ENCODE measurements around the gene KRTAP10-8. TPM values are rescaled to one million over a fixed set of nuclear protein-coding genes. Genes with fewer than 3 reads are reported as not detected.
"Not testable (repeated sequence)": the region's sequence is repeated elsewhere in the genome, so short reads cannot be mapped to it uniquely, and the experiment has no call there.

Gene KRTAP10-8
- total RNA-seq, 8 experiments from 2014 or later, result 0.41 to 0.67 (median 0.44) TPM; not detected in 4

GRCh38 chr21:44610157-44610843 lies 1.6 kb upstream of the KRTAP10-8 start:
- H3K4me3 ChIP-seq; H3K27ac ChIP-seq; in situ Hi-C loops (cut with MboI; ENCODE audit: low pct_unique_long_range_greater_than_20kb in 2 of 9, low sequenced_read_pairs in 9 of 9, unreplicated experiment in 9 of 9); H3K4me1 ChIP-seq (replicated peaks in 1 of 2); ATAC-seq (replicated peaks in 6 of 8): not testable (repeated sequence)
- 0 to 97% (median 61%) methylated on average over 1 to 4 of the region's 7 CpGs; no CpG with 5 or more reads in 3 of the 10 experiments for WGBS, 10 experiments

DNA sequence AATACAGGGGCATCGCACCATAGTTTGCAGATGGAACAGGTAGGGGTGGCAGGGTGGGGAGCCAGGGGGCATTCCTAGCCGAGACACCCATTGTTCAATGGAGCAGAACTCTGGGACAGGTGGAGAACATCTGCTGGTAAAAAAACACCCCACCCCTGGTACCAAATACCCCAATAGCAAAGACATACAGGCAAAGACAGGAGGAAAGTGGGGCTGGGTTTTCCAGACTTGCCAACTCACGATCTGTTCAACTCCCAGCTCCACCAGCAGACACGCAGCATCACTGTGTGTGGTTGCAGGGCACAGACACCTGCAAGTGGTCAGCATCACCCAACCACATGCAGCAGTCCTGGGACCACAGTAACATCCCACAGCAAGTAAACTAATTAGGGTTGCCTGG lies 328 bp upstream of the KRTAP10-8 start:
- Histone ChIP-seq H3K4me1 (replicated peaks in 1 of 2) (no peaks in the 10 kb centered on the region), H3K4me3 (no peak overlapping the region), H3K27ac (no peak overlapping the region)
- in situ Hi-C loops (cut with MboI; ENCODE audit: low pct_unique_long_range_greater_than_20kb in 2 of 9, low sequenced_read_pairs in 9 of 9, unreplicated experiment in 9 of 9), result no loop called here
- no peak for ATAC-seq (replicated peaks in 6 of 8)
- 20 to 100% (median 79%) methylated on average over 1 to 3 of the region's 4 CpGs; no CpG with 5 or more reads in 4 of the 10 experiments for WGBS, 10 experiments

DNA sequence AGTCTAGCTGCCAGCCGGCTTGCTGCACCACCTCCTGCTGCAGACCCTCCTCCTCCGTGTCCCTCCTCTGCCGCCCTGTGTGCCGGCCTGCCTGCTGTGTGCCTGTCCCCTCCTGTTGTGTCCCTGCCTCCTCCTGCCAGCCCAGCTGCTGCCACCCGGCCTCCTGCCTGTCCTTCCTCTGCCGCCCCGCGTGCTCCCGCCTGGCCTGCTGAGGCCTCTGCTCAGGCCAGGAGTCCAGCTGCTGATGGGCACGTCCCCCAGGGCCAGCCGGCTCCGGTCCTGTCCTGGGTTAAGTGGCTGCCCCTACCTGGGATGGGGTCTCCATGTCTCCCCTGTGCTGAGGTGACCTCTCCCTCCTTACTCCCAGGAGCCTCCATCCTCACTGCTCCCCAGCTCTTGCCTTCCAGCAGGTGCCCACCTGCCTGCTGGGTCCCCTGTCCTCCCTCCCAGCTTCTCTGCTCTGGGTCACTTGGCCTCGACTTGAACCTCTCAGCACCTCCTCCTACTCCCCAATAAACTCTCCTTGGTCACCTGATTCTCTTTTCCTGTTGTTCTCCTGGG lies 870 bp downstream of the KRTAP10-8 start:
- no peak overlapping the region for H3K4me3 ChIP-seq
- H3K4me1 ChIP-seq (replicated peaks in 1 of 2), result no peaks in the 10 kb centered on the region
- ATAC-seq (replicated peaks in 6 of 8), result no peak
- no peak overlapping the region for H3K27ac ChIP-seq
- 30 to 90% (median 89%) methylated on average over 2 to 5 of the region's 13 CpGs; no CpG with 5 or more reads in 7 of the 10 experiments for WGBS, 10 experiments
- in situ Hi-C loops (cut with MboI; ENCODE audit: low pct_unique_long_range_greater_than_20kb in 2 of 9, low sequenced_read_pairs in 9 of 9, unreplicated experiment in 9 of 9), result no loop called here

DNA sequence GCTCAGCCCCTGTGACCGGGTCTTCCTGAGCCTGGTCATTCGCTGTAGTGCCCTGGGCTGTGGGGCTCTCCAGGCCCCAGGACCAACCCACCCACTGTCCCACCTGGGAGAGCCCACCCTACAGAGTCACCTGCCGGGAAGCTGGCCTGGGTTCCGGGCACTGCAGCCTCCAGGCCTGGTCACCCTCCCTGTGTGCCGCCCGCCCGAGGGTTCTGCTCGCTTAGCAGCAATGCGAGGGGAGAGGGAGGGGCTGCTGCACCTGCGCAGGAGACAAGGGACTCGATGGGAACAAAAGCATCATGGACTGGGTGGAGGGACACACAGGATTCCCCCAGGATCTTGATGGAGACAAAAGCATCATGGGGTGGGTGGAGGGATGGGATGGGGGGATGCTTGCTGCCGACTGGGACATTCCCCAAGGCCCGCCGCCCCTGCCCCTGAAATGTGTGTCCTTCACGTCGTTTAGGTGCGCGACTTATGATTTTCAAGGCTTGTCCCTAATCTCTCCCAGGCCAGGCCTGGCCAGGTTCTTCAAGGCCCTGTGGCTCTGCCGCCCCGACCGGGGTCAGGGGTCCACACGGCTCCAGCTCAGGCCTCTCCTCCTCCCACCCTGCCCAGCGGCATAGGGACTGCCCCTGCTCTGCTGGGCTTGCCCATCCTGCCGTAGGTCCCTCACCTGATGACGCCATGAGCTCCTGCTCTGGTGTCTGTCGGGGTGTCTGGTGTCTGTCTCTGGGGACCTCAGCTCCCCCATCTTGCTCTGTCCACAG lies 1.7 kb downstream of the KRTAP10-8 start:
- ATAC-seq (replicated peaks in 6 of 8), result no peak
- Histone ChIP-seq H3K4me1 (replicated peaks in 1 of 2) (no peaks in the 10 kb centered on the region), H3K4me3 (no peak overlapping the region), H3K27ac (no peak overlapping the region)
- in situ Hi-C loops (cut with MboI; ENCODE audit: low pct_unique_long_range_greater_than_20kb in 2 of 9, low sequenced_read_pairs in 9 of 9, unreplicated experiment in 9 of 9), result no loop called here
- 83 to 97% methylated on average over 2 to 11 of the region's 26 CpGs; no CpG with 5 or more reads in 8 of the 10 experiments for WGBS, 10 experiments

- in situ Hi-C loops (cut with MboI; ENCODE audit: low pct_unique_long_range_greater_than_20kb in 2 of 9, low sequenced_read_pairs in 9 of 9, unreplicated experiment in 9 of 9), result no loop called here
- Histone ChIP-seq H3K4me3 (no peak overlapping the region), H3K4me1 (replicated peaks in 1 of 2) (no peaks in the 10 kb centered on the region), H3K27ac (no peak overlapping the region)
- WGBS, 10 experiments, result 17 to 93% (median 40%) methylated on average over 1 to 3 of the region's 20 CpGs; no CpG with 5 or more reads in 7 of the 10 experiments
- ATAC-seq (replicated peaks in 6 of 8), result no peak
Measured at GRCh38 chr21:44614161-44614631, 2.3 kb downstream of the KRTAP10-8 start.

- Histone ChIP-seq H3K4me3 (no peak overlapping the region), H3K27ac (no peak overlapping the region), H3K4me1 (replicated peaks in 1 of 2) (no peaks in the 10 kb centered on the region)
- in situ Hi-C loops (cut with MboI; ENCODE audit: low pct_unique_long_range_greater_than_20kb in 2 of 9, low sequenced_read_pairs in 9 of 9, unreplicated experiment in 9 of 9), result no loop called here
- 50 to 100% (median 94%) methylated on average over 1 to 15 of the region's 28 CpGs; no CpG with 5 or more reads in 3 of the 10 experiments for WGBS, 10 experiments
- no peak for ATAC-seq (replicated peaks in 6 of 8)
Measured at GRCh38 chr21:44614961-44615391, 3.1 kb downstream of the KRTAP10-8 start.

DNA sequence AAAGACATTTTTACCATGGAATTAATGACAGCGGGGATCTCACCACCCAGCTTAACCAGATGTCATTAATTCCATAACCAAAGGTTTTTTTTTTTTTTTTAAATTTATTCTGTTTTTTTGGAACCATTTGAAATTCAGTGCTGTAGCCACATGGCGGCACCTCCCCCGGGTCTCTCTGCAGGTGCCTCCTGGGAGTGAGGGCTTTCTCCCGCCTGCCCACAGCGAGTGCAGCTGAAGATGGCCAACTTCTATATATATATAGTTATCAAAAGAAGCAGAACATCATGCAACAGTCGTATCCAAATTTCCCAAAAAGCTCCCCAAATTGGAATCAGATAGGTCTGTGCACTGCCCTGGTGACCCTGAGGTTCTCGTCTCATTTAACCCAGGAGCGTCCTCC lies 3.6 kb downstream of the KRTAP10-8 start:
- Histone ChIP-seq H3K4me3 (no peak overlapping the region), H3K27ac (no peak overlapping the region), H3K4me1 (replicated peaks in 1 of 2) (no peaks in the 10 kb centered on the region)
- no peak for ATAC-seq (replicated peaks in 6 of 8)
- 14 to 100% (median 64%) methylated on average over 2 to 8 of the region's 8 CpGs; no CpG with 5 or more reads in 1 of the 10 experiments for WGBS, 10 experiments
- in situ Hi-C loops (cut with MboI; ENCODE audit: low pct_unique_long_range_greater_than_20kb in 2 of 9, low sequenced_read_pairs in 9 of 9, unreplicated experiment in 9 of 9), result no loop called here

GRCh38 chr21:44615911-44616590 lies 4.2 kb downstream of the KRTAP10-8 start:
- ATAC-seq (replicated peaks in 6 of 8), result no peak
- Histone ChIP-seq H3K27ac (no peak overlapping the region), H3K4me3 (no peak overlapping the region), H3K4me1 (replicated peaks in 1 of 2) (no peaks in the 10 kb centered on the region)
- in situ Hi-C loops (cut with MboI; ENCODE audit: low pct_unique_long_range_greater_than_20kb in 2 of 9, low sequenced_read_pairs in 9 of 9, unreplicated experiment in 9 of 9), result no loop called here
- 17 to 100% (median 56%) methylated on average over 1 to 9 of the region's 17 CpGs; no CpG with 5 or more reads in 4 of the 10 experiments for WGBS, 10 experiments

DNA sequence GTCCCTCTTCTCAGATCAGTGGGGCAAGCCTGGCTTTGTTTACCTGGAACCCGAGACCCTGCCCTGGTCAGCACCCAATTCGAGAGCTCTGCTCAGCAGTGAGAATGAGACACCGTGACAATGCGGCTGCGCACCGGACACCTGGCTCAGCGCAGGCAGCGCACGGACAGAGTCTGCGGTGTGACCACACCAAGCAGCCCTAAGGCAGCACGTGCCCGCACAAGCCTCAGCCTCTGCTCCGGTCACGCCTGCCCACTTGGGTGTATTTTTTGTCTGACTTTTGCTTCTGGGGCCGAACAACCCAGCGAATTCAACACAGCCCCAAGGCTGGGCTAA lies 4.7 kb downstream of the KRTAP10-8 start:
- WGBS, 10 experiments, result 48 to 90% (median 74%) methylated on average over 2 to 10 of the region's 16 CpGs; no CpG with 5 or more reads in 2 of the 10 experiments
- H3K27ac ChIP-seq, result no peak overlapping the region
- in situ Hi-C loops (cut with MboI; ENCODE audit: low pct_unique_long_range_greater_than_20kb in 2 of 9, low sequenced_read_pairs in 9 of 9, unreplicated experiment in 9 of 9), result no loop called here
- no peak for ATAC-seq (replicated peaks in 6 of 8)
- H3K4me3 ChIP-seq, result no peak overlapping the region
- no peaks in the 10 kb centered on the region for H3K4me1 ChIP-seq (replicated peaks in 1 of 2)

GRCh38 chr21:44617071-44617501 lies 5.2 kb downstream of the KRTAP10-8 start:
- Histone ChIP-seq H3K4me3 (no peak overlapping the region), H3K27ac (no peak overlapping the region), H3K4me1 (replicated peaks in 1 of 2) (no peaks in the 10 kb centered on the region)
- ATAC-seq (replicated peaks in 6 of 8), result no peak
- in situ Hi-C loops (cut with MboI; ENCODE audit: low pct_unique_long_range_greater_than_20kb in 2 of 9, low sequenced_read_pairs in 9 of 9, unreplicated experiment in 9 of 9), result no loop called here
- WGBS, 10 experiments, result 0 to 62% (median 37%) methylated on average over 2 to 6 of the region's 8 CpGs; no CpG with 5 or more reads in 6 of the 10 experiments

DNA sequence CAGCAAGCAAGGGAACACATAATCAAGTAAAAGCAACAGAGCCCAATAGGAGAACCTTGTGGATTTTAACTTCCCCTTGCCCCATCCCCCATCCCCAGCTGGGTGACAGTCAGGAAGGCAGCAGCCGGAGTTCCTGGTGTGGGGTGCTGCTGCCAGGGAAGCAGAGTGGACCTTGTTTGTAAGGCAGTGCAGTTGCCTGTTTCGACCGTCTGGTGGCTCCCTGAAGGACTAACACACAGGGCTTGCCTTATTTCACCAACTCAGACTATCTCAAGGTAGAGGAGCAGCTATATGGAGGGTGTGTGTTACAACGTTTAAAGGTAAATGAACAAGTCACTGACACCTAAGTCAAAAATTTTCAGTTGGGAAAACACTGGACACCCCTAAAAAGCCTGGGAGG lies 6.6 kb downstream of the KRTAP10-8 start:
- peak in 3 of 8 experiments; percentile 69 to 84 (median 71) for ATAC-seq (replicated peaks in 6 of 8)
- Histone ChIP-seq H3K4me3 (no peak overlapping the region), H3K4me1 (replicated peaks in 1 of 2) (no peaks in the 10 kb centered on the region), H3K27ac (no peak overlapping the region)
- 0 to 80% (median 49%) methylated on average over 1 to 3 of the region's 4 CpGs; no CpG with 5 or more reads in 2 of the 10 experiments for WGBS, 10 experiments
- in situ Hi-C loops (cut with MboI; ENCODE audit: low pct_unique_long_range_greater_than_20kb in 2 of 9, low sequenced_read_pairs in 9 of 9, unreplicated experiment in 9 of 9), result no loop called here

DNA sequence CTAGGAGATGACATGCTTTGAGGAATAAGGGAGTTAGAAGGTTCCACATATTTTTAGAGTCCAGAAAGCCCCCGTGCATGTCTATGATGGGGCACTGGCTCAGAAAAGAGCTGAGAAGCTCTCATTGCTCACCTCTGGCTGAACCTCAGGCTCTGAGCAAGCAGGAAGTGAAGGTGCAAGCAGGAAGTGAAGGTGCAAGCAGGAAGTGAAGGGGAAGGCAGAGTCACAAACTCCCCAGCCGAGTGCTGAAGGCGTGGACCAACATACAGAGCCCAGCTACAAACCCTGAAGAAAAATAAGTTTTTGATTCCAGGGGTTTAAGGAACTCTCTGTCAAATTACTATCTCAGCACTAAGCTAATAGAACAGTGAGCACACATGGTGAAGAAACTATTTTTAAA lies 7.0 kb downstream of the KRTAP10-8 start:
- no peak for ATAC-seq (replicated peaks in 6 of 8)
- WGBS, 10 experiments, result 7 to 100% (median 78%) methylated on average over 1 to 3 of the region's 3 CpGs; no CpG with 5 or more reads in 4 of the 10 experiments
- no peak overlapping the region for H3K4me3 ChIP-seq
- H3K27ac ChIP-seq, result no peak overlapping the region
- H3K4me1 ChIP-seq (replicated peaks in 1 of 2), result no peaks in the 10 kb centered on the region
- in situ Hi-C loops (cut with MboI; ENCODE audit: low pct_unique_long_range_greater_than_20kb in 2 of 9, low sequenced_read_pairs in 9 of 9, unreplicated experiment in 9 of 9), result no loop called here

DNA sequence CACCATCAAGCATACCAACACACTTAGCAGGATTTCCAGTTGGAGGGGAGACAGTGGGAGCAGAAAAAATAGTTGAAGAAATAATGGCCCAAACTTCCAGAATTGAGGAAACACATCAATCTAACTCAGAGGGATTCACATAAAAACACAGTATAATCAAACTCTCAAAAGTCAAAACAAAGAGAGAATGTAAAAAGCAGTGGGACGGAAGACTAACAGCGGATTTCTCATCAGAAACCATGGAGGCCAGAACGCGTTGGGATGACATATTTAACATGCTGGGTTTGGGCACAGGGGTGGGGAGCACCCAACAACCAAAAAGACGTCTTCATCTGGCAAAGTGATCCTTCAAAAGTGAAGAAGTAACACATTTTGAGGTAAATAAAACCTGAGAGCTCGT lies 8.0 kb downstream of the KRTAP10-8 start:
- in situ Hi-C loops (cut with MboI; ENCODE audit: low pct_unique_long_range_greater_than_20kb in 2 of 9, low sequenced_read_pairs in 9 of 9, unreplicated experiment in 9 of 9), result no loop called here

More for the DNA sequence above, 8.0 kb downstream of the KRTAP10-8 start:
- 0 to 92% (median 73%) methylated on average over 1 to 6 of the region's 6 CpGs for WGBS, 10 experiments
- H3K27ac ChIP-seq, result no peak overlapping the region
- no peak for ATAC-seq (replicated peaks in 6 of 8)
- no peak overlapping the region for H3K4me3 ChIP-seq
- no peaks in the 10 kb centered on the region for H3K4me1 ChIP-seq (replicated peaks in 1 of 2)
